ENCODE data around the gene L3MBTL4. TPM values are rescaled to one million over a fixed set of nuclear protein-coding genes. Genes with fewer than 3 reads are reported as not detected.

The L3MBTL4 gene
- total RNA-seq, 1 donor from 2014 or later: 1.1 TPM

- intact Hi-C loops (cut with micrococcal nuclease): no loop called here
These were observed 416.4 kb downstream of the L3MBTL4 start for GRCh38 chr18:5998166-5998881.

GRCh38 chr18:5997361-5997760 lies 417.4 kb downstream of the L3MBTL4 start:
- intact Hi-C loops (cut with micrococcal nuclease): no loop called here

DNA sequence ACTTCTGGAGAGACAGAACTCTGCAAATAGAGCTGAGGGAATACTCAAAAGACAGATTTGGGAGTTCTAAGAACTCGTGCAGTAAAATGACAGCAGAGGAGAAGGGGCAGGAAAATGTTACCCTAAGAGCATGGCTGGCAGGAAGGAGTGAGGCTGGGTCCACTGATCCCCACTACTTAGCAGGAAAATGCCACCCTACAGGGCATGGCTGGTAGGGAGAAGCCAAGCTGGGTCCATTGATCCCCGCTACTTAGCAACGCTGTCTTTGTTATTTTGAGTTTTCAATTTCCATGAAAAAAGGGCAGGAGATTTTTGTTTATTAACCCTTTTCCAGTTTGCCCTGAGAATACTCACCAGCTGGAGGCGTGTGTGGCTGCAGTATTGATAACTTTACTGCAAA lies 419.1 kb downstream of the L3MBTL4 start:
- intact Hi-C loops (cut with micrococcal nuclease): no loop called here

DNA sequence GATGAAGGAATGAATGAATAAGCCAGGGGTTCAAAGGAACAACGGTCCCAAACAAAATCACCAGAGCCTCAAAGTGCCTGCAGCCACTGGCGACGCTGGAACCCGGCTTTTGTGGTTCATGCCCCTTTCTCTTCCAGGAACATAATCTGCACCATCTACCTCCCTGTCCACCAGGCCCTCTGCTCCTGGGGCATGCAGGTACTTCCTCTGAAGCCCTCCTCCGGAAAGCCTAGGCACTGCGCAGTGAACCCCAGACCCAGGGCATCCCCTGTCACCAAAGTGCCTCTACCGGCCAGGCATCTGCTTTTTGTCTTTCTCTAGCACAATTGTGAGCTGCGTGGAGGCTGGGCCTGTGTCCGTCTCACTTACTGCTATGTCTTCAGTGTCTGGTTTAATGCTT lies 420.8 kb downstream of the L3MBTL4 start:
- intact Hi-C loops (cut with micrococcal nuclease): no loop called here

- intact Hi-C loops (cut with micrococcal nuclease): no loop called here
These were observed 422.3 kb downstream of the L3MBTL4 start for GRCh38 chr18:5992381-5992780.

DNA sequence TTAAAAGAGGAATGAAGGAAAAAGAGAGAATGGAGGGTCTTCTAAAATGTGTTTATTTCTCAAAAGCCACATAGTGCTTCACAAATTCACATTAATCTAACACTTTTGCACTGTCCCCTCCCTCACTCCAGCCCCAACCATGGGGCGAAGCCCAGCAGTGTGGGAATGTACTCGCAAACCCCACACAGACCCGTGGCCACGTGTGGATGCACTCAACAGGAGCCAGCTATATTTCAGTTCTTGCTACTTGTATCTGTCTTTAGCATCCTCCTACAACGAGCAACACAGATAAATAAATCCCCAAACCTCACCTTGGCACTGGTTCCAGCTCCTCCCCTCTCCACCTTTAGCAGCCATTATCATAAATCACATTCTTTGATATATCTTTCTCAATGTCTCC lies 427.5 kb downstream of the L3MBTL4 start:
- intact Hi-C loops (cut with micrococcal nuclease): no loop called here

GRCh38 chr18:5986257-5986931 lies 428.3 kb downstream of the L3MBTL4 start:
- intact Hi-C loops (cut with micrococcal nuclease): no loop called here

DNA sequence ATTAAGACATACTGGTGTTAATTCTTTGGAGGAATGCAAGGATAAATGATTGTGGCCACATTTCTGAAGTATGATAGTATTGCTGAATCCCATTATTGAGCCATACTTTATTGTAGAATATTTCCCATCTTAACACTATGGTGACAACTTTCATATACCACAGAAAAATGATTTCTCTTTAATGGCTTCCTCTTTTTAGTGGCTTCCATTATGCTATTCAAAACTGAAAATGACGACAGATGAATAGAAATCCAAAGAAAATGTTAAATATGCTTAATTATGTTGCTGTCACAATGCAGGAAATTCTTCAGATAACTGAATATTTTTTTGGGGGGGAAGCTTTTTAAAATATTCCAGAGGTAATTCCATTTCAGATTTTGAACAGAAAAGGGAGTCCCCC lies 430.5 kb downstream of the L3MBTL4 start:
- intact Hi-C loops (cut with micrococcal nuclease): no loop called here

DNA sequence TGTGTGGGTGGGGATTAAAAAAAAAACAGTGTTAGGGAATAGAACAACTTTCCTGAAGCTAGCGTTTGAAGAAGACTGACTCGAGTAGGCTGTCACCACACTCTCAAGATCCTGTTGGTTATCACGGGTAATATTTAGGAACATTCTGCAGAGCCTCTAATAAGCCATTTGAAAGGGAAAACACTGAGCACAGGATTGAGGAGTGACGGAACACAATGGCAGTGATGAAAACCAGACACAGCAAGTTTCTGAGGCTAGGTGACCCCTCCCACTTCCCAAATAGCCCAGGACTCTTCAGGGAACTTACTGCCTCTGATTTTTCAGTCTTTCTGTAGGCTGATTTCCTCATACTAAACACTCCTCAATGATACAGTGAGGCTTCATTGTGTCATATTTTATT lies 431.2 kb downstream of the L3MBTL4 start:
- intact Hi-C loops (cut with micrococcal nuclease): no loop called here

GRCh38 chr18:5982332-5982731 lies 432.4 kb downstream of the L3MBTL4 start:
- intact Hi-C loops (cut with micrococcal nuclease): no loop called here

GRCh38 chr18:5980721-5981120 lies 434.0 kb downstream of the L3MBTL4 start:
- intact Hi-C loops (cut with micrococcal nuclease): no loop called here

- intact Hi-C loops (cut with micrococcal nuclease): no loop called here
These were observed 434.7 kb downstream of the L3MBTL4 start for GRCh38 chr18:5979971-5980457.

GRCh38 chr18:5979176-5979888 lies 435.4 kb downstream of the L3MBTL4 start:
- intact Hi-C loops (cut with micrococcal nuclease): no loop called here

GRCh38 chr18:5977022-5977421 lies 437.7 kb downstream of the L3MBTL4 start:
- intact Hi-C loops (cut with micrococcal nuclease): no loop called here

GRCh38 chr18:5975111-5976002 lies 439.4 kb downstream of the L3MBTL4 start:
- intact Hi-C loops (cut with micrococcal nuclease): no loop called here

DNA sequence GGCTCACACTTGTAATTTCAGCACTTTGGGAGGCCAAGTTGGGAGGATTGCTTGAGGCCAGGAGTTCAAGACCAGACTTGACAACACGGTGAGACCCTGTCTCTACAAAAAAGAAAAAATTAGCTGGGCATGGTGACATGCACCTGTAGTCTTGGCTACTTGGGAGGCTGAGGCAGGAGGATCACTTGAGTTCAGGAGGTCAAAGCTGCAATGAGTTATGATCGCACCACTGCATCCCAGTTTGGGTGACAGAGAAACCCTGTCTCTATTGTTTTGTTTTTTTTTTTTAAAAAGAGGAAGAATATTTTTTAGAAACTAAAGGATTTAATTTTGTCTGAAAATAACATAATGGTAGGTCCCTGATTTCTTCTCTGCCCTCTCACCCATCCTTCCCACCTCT lies 440.0 kb downstream of the L3MBTL4 start:
- intact Hi-C loops (cut with micrococcal nuclease): no loop called here

DNA sequence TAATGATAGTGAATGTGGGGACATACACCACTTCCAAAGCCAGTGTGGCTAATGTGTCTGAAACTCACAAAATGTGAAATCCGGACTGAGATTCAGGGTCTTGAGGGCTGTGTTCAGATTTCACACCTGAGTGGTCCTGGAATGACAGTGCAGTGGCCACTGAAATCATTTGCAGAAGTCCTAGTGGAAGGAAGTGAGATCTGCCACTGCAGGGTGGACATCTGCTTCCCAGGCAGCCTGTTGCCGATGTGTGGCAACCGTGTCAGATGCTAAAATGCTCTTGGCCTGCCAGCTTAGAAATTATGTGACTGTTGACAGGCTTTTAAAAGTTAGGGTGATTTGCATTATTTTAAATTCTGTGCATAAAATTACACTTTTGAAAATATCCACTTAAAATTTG lies 441.6 kb downstream of the L3MBTL4 start:
- intact Hi-C loops (cut with micrococcal nuclease): no loop called here

- intact Hi-C loops (cut with micrococcal nuclease): no loop called here
These were observed 442.4 kb downstream of the L3MBTL4 start for GRCh38 chr18:5972298-5972697.

- intact Hi-C loops (cut with micrococcal nuclease): no loop called here
These were observed 444.7 kb downstream of the L3MBTL4 start for GRCh38 chr18:5969989-5970403.

DNA sequence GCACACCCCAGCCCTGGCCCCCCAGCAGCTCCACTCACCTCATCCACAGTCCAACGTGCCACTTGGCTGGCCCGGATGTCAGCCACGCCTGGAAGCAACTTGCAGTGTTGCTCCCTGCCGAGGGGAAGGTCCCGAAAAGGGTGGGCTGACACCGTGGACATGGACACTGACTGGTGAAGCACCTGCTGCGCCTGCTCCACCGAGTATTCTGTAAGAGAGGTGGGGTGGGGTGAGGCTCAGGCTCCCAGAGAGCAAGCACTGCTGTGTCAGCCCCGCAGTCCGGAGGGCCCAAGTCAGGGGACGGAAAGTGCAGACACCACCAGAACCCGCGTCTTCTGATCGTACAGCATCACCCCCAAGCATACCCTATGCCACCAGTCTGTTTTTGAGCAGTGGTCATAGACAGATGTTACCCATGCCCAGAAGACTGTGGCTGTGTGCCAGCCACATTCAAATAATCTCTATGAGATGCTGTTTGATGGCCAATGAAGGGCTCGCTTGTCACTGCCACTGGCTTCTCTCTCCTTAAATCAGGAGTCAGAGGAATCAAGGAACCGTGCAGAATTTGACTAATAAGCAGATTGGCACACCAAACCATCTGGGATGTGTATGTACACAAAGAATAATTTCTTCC lies 445.2 kb downstream of the L3MBTL4 start:
- intact Hi-C loops (cut with micrococcal nuclease): no loop called here

DNA sequence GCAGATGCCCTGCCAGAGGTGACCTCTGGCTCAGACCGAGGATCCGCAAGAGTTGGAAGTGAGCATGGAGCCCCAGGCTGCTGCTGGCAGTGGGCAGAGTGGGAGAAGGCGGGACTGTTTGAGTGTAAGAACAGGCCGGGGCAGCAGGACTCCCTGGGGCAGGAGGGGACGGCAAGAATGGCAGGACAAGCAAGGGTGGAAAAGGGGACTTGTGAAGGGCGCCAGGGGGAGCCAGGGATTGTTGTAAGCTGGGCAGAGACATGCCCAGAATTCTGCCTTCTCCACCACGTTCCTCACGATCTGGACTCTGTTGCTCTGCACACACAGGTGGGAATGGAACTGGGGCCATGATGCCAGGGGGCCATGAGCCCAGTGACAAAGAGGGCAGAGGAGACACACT lies 447.0 kb downstream of the L3MBTL4 start:
- intact Hi-C loops (cut with micrococcal nuclease): no loop called here
